Umbilical cord (tissue), 2 donors: ENCODE measurements around the gene OSCAR. TPM values are rescaled to one million over a fixed set of nuclear protein-coding genes. Genes with fewer than 3 reads are reported as not detected.
"Not testable (repeated sequence)": the region's sequence is repeated elsewhere in the genome, so short reads cannot be mapped to it uniquely, and the experiment has no call there.

Experiments used
- DNase-seq: peaks from one replicate; pipeline ENCODE4 v3.0.0-alpha.2; 2015; ENCODE audit warnings: low spot score
- total RNA-seq: library from RNA; depleted of rRNA; stranded (reverse); fragments of >200 nt; gene quantifications from one replicate; pipeline ENCODE4 v1.2.3, GENCODE V29; 2014; ENCODE audit warnings: low replicate concordance; ENCODE audit not compliant: insufficient read depth

Gene OSCAR
- total RNA-seq, 1 donor from 2014 or later, result 0.96 TPM

- no peak for DNase-seq
Measured at GRCh38 chr19:54127688-54128440, 27.3 kb upstream of the OSCAR start.

GRCh38 chr19:54125713-54126112 lies 25.1 kb upstream of the OSCAR start:
- DNase-seq, result no peak

- no peak for DNase-seq
Measured at GRCh38 chr19:54124393-54124792, 23.8 kb upstream of the OSCAR start.

GRCh38 chr19:54123682-54124081 lies 23.1 kb upstream of the OSCAR start:
- DNase-seq, result no peak

GRCh38 chr19:54121259-54121658 lies 20.7 kb upstream of the OSCAR start:
- DNase-seq, result no peak

- peak; percentile 99 for DNase-seq
Measured at GRCh38 chr19:54115109-54116063, 14.8 kb upstream of the OSCAR start, which contains the start of the genes PRPF31 and TFPT. Gene PRPF31 (plus strand): TSS chr19:54115754. CDS start chr19:54118279, 2,525 bp downstream. Gene TFPT (minus strand): TSS chr19:54115657. CDS start chr19:54115269, 388 bp downstream.

GRCh38 chr19:54114340-54115108 lies 13.9 kb upstream of the OSCAR start:
- DNase-seq, result no peak

GRCh38 chr19:54109651-54110050 lies 9.0 kb upstream of the OSCAR start:
- no peak for DNase-seq

GRCh38 chr19:54108496-54108895 lies 7.9 kb upstream of the OSCAR start:
- DNase-seq, result no peak

- DNase-seq, result no peak
Measured at GRCh38 chr19:54107876-54108490, 7.4 kb upstream of the OSCAR start.

- no peak for DNase-seq
Measured at GRCh38 chr19:54106716-54107115, 6.1 kb upstream of the OSCAR start.

GRCh38 chr19:54105796-54106195 lies 5.2 kb upstream of the OSCAR start:
- no peak for DNase-seq

GRCh38 chr19:54104998-54105715 lies 4.6 kb upstream of the OSCAR start:
- DNase-seq, result no peak

- DNase-seq, result peak; percentile 99
Measured at GRCh38 chr19:54102421-54103169, 2.0 kb upstream of the OSCAR start, which contains the start of gene NDUFA3. Gene NDUFA3 (plus strand): TSS chr19:54102855. CDS start chr19:54102879, 24 bp downstream.

GRCh38 chr19:54099903-54100255 lies 724 bp downstream of the OSCAR start:
- DNase-seq, result not testable (repeated sequence)

- no peak for DNase-seq
Measured at GRCh38 chr19:54099190-54099902, 1.3 kb downstream of the OSCAR start.

- DNase-seq, result peak; percentile 25
Measured at GRCh38 chr19:54096617-54097106, 3.9 kb downstream of the OSCAR start.

- peak; percentile 19 for DNase-seq
Measured at GRCh38 chr19:54095859-54096616, 4.6 kb downstream of the OSCAR start.
